ES-I3 (cell line): ENCODE results near the gene C1orf21.

Experiments used
- H3K36me3 ChIP-seq: 2 replicates; pipeline ENCODE4 v1.6.1; 2013; ENCODE audit warnings: mild to moderate bottlenecking, low read length, control low read depth, moderate library complexity; ENCODE audit not compliant: insufficient read depth
- H3K4me1 ChIP-seq: 2 replicates; pipeline ENCODE4 v1.6.1; 2013; ENCODE audit warnings: mild to moderate bottlenecking, control low read depth, low read length; ENCODE audit not compliant: insufficient read depth
- H3K9ac ChIP-seq: 2 replicates; pipeline ENCODE4 v1.6.1; 2013; ENCODE audit warnings: low read depth, mild to moderate bottlenecking, low read length, moderate library complexity
- H3K9me3 ChIP-seq: 2 replicates; pipeline ENCODE4 v1.6.1; 2013; ENCODE audit warnings: mild to moderate bottlenecking, low read length, moderate library complexity; ENCODE audit not compliant: control insufficient read depth, insufficient read depth

The C1orf21 gene

GRCh38 chr1:184588701-184589100, 201.9 kb downstream of the C1orf21 start:
- peaks cover 1% of the 10 kb centered on the region; the same call in 1 of the 2 replicates for H3K4me1 ChIP-seq
- H3K9ac ChIP-seq, result no peak overlapping the region
- H3K36me3 ChIP-seq, result no peaks in the 10 kb centered on the region
- no peaks in the 10 kb centered on the region for H3K9me3 ChIP-seq

GRCh38 chr1:184590163-184590750, 203.4 kb downstream of the C1orf21 start:
- Histone ChIP-seq H3K36me3 (no peaks in the 10 kb centered on the region), H3K9me3 (no peaks in the 10 kb centered on the region), H3K4me1 (no peaks in the 10 kb centered on the region), H3K9ac (no peak overlapping the region)

GRCh38 chr1:184593597-184593996, 206.8 kb downstream of the C1orf21 start:
- no peaks in the 10 kb centered on the region for H3K36me3 ChIP-seq
- H3K9me3 ChIP-seq, result no peaks in the 10 kb centered on the region
- H3K4me1 ChIP-seq, result no peaks in the 10 kb centered on the region
- no peak overlapping the region for H3K9ac ChIP-seq

- Histone ChIP-seq H3K9me3 (no peaks in the 10 kb centered on the region), H3K9ac (no peak overlapping the region), H3K4me1 (no peaks in the 10 kb centered on the region), H3K36me3 (no peaks in the 10 kb centered on the region)
These were observed 208.8 kb downstream of the C1orf21 start for GRCh38 chr1:184595596-184595995.

- Histone ChIP-seq H3K9me3 (no peaks in the 10 kb centered on the region), H3K9ac (no peak overlapping the region), H3K36me3 (no peaks in the 10 kb centered on the region), H3K4me1 (no peaks in the 10 kb centered on the region)
These were observed 210.3 kb downstream of the C1orf21 start for GRCh38 chr1:184596950-184597645.

GRCh38 chr1:184597650-184598357, 211.0 kb downstream of the C1orf21 start:
- H3K9me3 ChIP-seq, result no peaks in the 10 kb centered on the region
- H3K9ac ChIP-seq, result no peak overlapping the region
- no peaks in the 10 kb centered on the region for H3K4me1 ChIP-seq
- no peaks in the 10 kb centered on the region for H3K36me3 ChIP-seq

GRCh38 chr1:184598403-184599193, 211.8 kb downstream of the C1orf21 start:
- H3K9me3 ChIP-seq, result no peaks in the 10 kb centered on the region
- H3K4me1 ChIP-seq, result no peaks in the 10 kb centered on the region
- no peaks in the 10 kb centered on the region for H3K36me3 ChIP-seq
- no peak overlapping the region for H3K9ac ChIP-seq

- H3K4me1 ChIP-seq, result peaks cover 12% of the 10 kb centered on the region
- no peaks in the 10 kb centered on the region for H3K36me3 ChIP-seq
- no peaks in the 10 kb centered on the region for H3K9me3 ChIP-seq
- no peak overlapping the region for H3K9ac ChIP-seq
These were observed 217.5 kb downstream of the C1orf21 start for GRCh38 chr1:184604152-184604900.

GRCh38 chr1:184605941-184606340, 219.1 kb downstream of the C1orf21 start:
- Histone ChIP-seq H3K36me3 (no peaks in the 10 kb centered on the region), H3K9me3 (no peaks in the 10 kb centered on the region), H3K4me1 (peaks cover 14% of the 10 kb centered on the region), H3K9ac (no peak overlapping the region)

- Histone ChIP-seq H3K4me1 (peaks cover 14% of the 10 kb centered on the region), H3K36me3 (no peaks in the 10 kb centered on the region), H3K9me3 (no peaks in the 10 kb centered on the region), H3K9ac (no peak overlapping the region)
These were observed 220.0 kb downstream of the C1orf21 start for GRCh38 chr1:184606786-184607185.

GRCh38 chr1:184608581-184608980, 221.8 kb downstream of the C1orf21 start:
- no peak overlapping the region for H3K9ac ChIP-seq
- H3K36me3 ChIP-seq, result no peaks in the 10 kb centered on the region
- H3K9me3 ChIP-seq, result no peaks in the 10 kb centered on the region
- peaks cover 14% of the 10 kb centered on the region for H3K4me1 ChIP-seq

GRCh38 chr1:184608990-184609389, 222.2 kb downstream of the C1orf21 start:
- no peaks in the 10 kb centered on the region for H3K9me3 ChIP-seq
- no peaks in the 10 kb centered on the region for H3K36me3 ChIP-seq
- no peak overlapping the region for H3K9ac ChIP-seq
- peaks cover 14% of the 10 kb centered on the region for H3K4me1 ChIP-seq

GRCh38 chr1:184610876-184611595, 224.2 kb downstream of the C1orf21 start:
- Histone ChIP-seq H3K9ac (no peak overlapping the region), H3K9me3 (no peaks in the 10 kb centered on the region), H3K36me3 (no peaks in the 10 kb centered on the region), H3K4me1 (0 out of 2 replicates have a peak, but pooled peaks cover 6% of the 10 kb centered on the region)
